GM12801 (cell line): ENCODE measurements around the gene KERA.

Experiments used
- CTCF ChIP-seq: IDR thresholded peaks from one replicate; pipeline ENCODE4 v1.5.1; 2011; ENCODE audit warnings: control low read depth; ENCODE audit not compliant: insufficient read length; ENCODE audit errors: extremely low read depth

KERA gene

GRCh38 chr12:91057368-91058165, at the start of gene KERA:
TSS of gene KERA (minus strand) at chr12:91058024. CDS start at chr12:91056281, 1,743 bp downstream.
- no peak for TF ChIP-seq CTCF

GRCh38 chr12:91106283-91106682, 48.5 kb upstream of the KERA start:
- TF ChIP-seq CTCF: no peak

GRCh38 chr12:91105807-91106206, 48.0 kb upstream of the KERA start:
- TF ChIP-seq CTCF: no peak

GRCh38 chr12:91104812-91105466, 47.1 kb upstream of the KERA start:
- TF ChIP-seq CTCF: no peak

- no peak for TF ChIP-seq CTCF
These were observed 45.8 kb upstream of the KERA start for GRCh38 chr12:91103624-91104023.

- TF ChIP-seq CTCF: no peak
These were observed 45.3 kb upstream of the KERA start for GRCh38 chr12:91103101-91103500.

- TF ChIP-seq CTCF: no peak
These were observed 43.1 kb upstream of the KERA start for GRCh38 chr12:91100906-91101305.
